ENCODE data around the gene GALNT9. TPM values are rescaled to one million over a fixed set of nuclear protein-coding genes. Genes with fewer than 3 reads are reported as not detected.

The GALNT9 gene
- total RNA-seq, 8 experiments from 2014 or later = 0.40 to 23.8 (median 1.3) TPM

GRCh38 chr12:132205271-132206045 is 123.9 kb downstream of the GALNT9 start:
- no peak overlapping the region for H3K27ac ChIP-seq
- 0 to 37% methylated on average over 12 to 18 of the region's 53 CpGs; no CpG with 5 or more reads in 8 of the 10 experiments for WGBS, 10 experiments
- H3K4me1 ChIP-seq (replicated peaks in 1 of 2) = peaks cover 0 to 7% of the 10 kb centered on the region in 2 donors
- H3K4me3 ChIP-seq = peak overlapping the region in 2 of 5 donors; percentile 2 to 15
- peak; percentile 40 to 89 (median 64) for ATAC-seq (replicated peaks in 6 of 8)
- in situ Hi-C loops (cut with MboI; ENCODE audit: low pct_unique_long_range_greater_than_20kb in 2 of 9, low sequenced_read_pairs in 9 of 9, unreplicated experiment in 9 of 9) = no loop called here

GRCh38 chr12:132204793-132205270 is 124.6 kb downstream of the GALNT9 start:
- peaks cover 0 to 7% of the 10 kb centered on the region in 2 donors for H3K4me1 ChIP-seq (replicated peaks in 1 of 2)
- H3K4me3 ChIP-seq = peak overlapping the region in 2 of 5 donors; percentile 2 to 15
- 0 to 100% (median 28%) methylated on average over 1 to 2 of the region's 20 CpGs; no CpG with 5 or more reads in 7 of the 10 experiments for WGBS, 10 experiments
- peak in 7 of 8 experiments; percentile 16 to 45 (median 21) for ATAC-seq (replicated peaks in 6 of 8)
- in situ Hi-C loops (cut with MboI; ENCODE audit: low pct_unique_long_range_greater_than_20kb in 2 of 9, low sequenced_read_pairs in 9 of 9, unreplicated experiment in 9 of 9) = no loop called here
- H3K27ac ChIP-seq = no peak overlapping the region

DNA sequence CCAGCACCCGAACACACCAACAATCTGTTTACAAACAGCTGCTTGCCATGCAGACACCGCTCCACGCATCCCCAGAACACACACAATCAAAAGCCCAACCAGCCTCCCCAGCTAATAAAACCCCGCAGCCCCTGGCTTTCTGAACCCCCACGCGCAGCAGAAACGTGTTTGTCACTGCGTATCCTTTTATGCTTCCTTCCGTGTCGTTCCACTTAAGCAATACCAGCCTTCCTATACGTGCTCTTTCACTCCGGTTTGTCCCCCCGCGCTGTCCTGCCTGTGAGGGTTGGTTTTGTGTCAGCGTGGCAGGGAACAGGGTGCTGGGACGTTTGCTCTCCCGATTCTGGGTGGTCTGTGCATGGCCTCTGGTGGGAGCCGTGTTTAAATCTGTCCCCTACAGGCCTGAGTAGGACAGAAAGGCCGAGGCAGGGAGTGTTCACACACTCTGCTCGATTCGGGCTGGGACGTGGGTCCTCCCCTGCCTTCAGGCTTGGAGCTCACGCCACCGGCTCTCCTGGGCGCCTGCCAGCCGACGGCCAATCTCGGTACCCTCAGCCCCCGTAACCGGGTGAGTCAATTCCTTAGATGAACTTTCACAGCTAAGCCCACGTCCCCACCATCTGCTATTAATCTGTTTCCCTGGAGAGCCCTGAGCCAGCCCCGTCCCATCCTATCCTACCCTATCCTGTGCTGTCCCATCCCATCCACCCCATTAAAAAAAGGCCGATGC is 125.2 kb downstream of the GALNT9 start:
- H3K4me3 ChIP-seq = no peak overlapping the region
- in situ Hi-C loops (cut with MboI; ENCODE audit: low pct_unique_long_range_greater_than_20kb in 2 of 9, low sequenced_read_pairs in 9 of 9, unreplicated experiment in 9 of 9) = no loop called here
- 3 to 92% (median 51%) methylated on average over 2 to 21 of the region's 33 CpGs; no CpG with 5 or more reads in 3 of the 10 experiments for WGBS, 10 experiments
- peak in 6 of 8 experiments; percentile 12 to 62 (median 28) for ATAC-seq (replicated peaks in 6 of 8)
- no peak overlapping the region for H3K27ac ChIP-seq
- peaks cover 0 to 7% of the 10 kb centered on the region in 2 donors for H3K4me1 ChIP-seq (replicated peaks in 1 of 2)

DNA sequence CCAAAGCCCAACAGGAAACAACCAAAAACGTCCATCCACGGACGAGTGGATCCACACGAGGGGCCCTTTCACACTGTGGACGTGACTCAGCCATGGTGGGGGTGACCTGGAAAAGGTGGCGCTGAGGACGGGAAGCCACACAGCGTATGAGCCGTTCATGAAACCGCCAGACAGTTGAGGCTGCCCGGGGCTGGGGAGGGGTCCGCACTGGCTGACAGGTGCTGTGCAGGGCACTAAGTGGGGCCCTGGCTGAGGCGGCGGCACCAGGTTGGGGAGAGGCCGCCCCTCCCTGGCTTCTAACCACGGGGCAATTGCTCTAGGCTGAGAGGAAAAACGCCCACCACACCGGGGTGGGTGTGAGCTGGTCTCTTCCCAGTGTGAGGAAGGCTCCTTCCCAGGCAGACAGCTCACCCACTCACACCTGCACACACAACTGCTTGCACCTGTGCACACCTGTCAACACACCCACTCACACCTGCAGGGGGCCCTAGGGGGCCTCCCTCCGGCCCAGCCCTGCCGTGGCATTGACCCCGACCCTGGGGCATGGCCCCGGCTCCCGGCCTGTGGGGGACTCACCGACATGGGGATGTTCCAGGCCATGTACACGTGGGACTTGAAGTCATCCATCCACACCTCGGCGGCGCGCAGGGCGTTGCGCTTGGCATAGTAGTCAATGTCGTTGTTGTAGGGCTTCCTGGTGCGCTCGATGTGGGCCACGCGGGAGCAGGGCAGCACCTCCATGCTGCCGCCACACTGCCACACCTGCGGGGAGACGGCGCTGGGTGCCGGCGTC is 126.3 kb downstream of the GALNT9 start:
- in situ Hi-C loops (cut with MboI; ENCODE audit: low pct_unique_long_range_greater_than_20kb in 2 of 9, low sequenced_read_pairs in 9 of 9, unreplicated experiment in 9 of 9) = no loop called here
- Histone ChIP-seq H3K27ac (no peak overlapping the region), H3K4me1 (replicated peaks in 1 of 2) (peaks cover 0 to 7% of the 10 kb centered on the region in 2 donors), H3K4me3 (no peak overlapping the region)
- ATAC-seq (replicated peaks in 6 of 8) = no peak
- WGBS, 10 experiments = 60 to 67% (median 64%) methylated on average over 5 to 10 of the region's 42 CpGs; no CpG with 5 or more reads in 7 of the 10 experiments

GRCh38 chr12:132201391-132202120 is 127.8 kb downstream of the GALNT9 start:
- 60 to 80% (median 70%) methylated on average over 1 to 7 of the region's 23 CpGs; no CpG with 5 or more reads in 6 of the 10 experiments for WGBS, 10 experiments
- in situ Hi-C loops (cut with MboI; ENCODE audit: low pct_unique_long_range_greater_than_20kb in 2 of 9, low sequenced_read_pairs in 9 of 9, unreplicated experiment in 9 of 9) = no loop called here
- H3K27ac ChIP-seq = no peak overlapping the region
- H3K4me3 ChIP-seq = no peak overlapping the region
- H3K4me1 ChIP-seq (replicated peaks in 1 of 2) = peaks cover 0 to 7% of the 10 kb centered on the region in 2 donors
- no peak for ATAC-seq (replicated peaks in 6 of 8)

GRCh38 chr12:132200800-132201199 is 128.6 kb downstream of the GALNT9 start:
- Histone ChIP-seq H3K4me1 (replicated peaks in 1 of 2) (peaks cover 0 to 5% of the 10 kb centered on the region in 2 donors), H3K27ac (no peak overlapping the region), H3K4me3 (no peak overlapping the region)
- no peak for ATAC-seq (replicated peaks in 6 of 8)
- in situ Hi-C loops (cut with MboI; ENCODE audit: low pct_unique_long_range_greater_than_20kb in 2 of 9, low sequenced_read_pairs in 9 of 9, unreplicated experiment in 9 of 9) = no loop called here
- WGBS, 10 experiments = 70 to 100% methylated on average over 1 to 3 of the region's 19 CpGs; no CpG with 5 or more reads in 8 of the 10 experiments

DNA sequence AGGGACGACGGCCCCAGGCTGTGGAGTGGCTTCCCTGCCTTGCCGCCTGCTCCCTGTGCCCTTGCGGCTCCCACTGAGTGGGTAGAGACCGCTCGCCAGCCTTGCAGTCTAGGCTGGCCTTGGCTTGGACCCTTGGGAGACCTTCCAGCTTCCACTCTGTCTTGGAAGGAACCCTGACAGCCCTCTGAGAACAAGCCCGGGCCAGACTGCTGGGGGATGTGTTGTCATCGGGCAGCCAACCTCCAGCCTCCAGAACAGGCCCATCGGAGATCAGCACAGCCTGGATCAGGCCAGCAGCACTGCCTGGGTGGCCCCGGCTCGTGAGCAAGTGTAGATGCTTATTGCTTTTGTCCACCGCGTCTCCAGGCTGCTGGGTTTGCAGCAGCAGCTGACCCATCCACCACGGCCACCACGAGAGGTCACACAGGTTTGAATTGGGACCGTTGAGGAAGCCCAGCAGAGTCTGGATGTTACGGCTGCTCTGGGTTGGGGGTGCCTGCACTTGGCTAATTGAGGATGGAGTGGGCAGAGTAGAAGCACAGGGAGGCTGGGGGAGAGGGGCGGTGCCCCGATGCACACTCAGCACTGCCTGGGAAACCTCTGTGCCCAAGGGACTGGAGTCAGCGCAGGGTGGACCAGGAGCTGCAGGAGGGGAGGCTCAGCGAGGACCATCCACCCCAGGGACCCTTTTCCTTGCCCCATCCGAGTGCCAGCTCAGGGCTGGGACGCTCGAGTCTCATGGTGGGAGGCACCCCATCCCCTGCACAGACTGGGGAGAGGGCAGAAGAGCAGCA is 129.7 kb downstream of the GALNT9 start:
- 52 to 66% (median 58%) methylated on average over 3 to 9 of the region's 24 CpGs; no CpG with 5 or more reads in 6 of the 10 experiments for WGBS, 10 experiments
- Histone ChIP-seq H3K27ac (no peak overlapping the region), H3K4me3 (no peak overlapping the region), H3K4me1 (replicated peaks in 1 of 2) (no peaks in the 10 kb centered on the region)
- no peak for ATAC-seq (replicated peaks in 6 of 8)
- in situ Hi-C loops (cut with MboI; ENCODE audit: low pct_unique_long_range_greater_than_20kb in 2 of 9, low sequenced_read_pairs in 9 of 9, unreplicated experiment in 9 of 9) = no loop called here

DNA sequence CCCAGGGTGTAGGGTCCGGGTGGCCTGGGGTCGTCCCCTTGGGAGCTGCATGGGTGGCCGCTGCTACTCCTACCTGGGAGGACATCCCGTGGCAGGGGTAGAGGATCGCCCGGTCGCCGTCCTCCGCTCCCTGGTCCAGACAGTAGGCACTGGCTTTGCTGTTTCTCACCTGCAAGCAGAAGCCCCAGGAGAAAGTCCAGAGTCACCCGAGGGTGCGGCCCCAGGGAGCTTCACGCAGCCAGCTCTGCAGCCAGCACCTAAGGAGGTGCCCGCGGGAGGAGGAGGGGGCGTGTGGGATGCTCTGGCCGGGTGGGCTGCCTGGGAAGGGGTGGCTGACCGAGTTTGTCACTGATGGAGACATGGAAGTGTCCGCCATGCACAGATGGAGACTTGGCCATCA is 130.3 kb downstream of the GALNT9 start:
- Histone ChIP-seq H3K4me3 (no peak overlapping the region), H3K27ac (no peak overlapping the region), H3K4me1 (replicated peaks in 1 of 2) (no peaks in the 10 kb centered on the region)
- no peak for ATAC-seq (replicated peaks in 6 of 8)
- 74 to 98% (median 80%) methylated on average over 1 to 9 of the region's 18 CpGs; no CpG with 5 or more reads in 7 of the 10 experiments for whole genome bisulfite sequencing, 10 experiments
- in situ Hi-C loops (cut with MboI; ENCODE audit: low pct_unique_long_range_greater_than_20kb in 2 of 9, low sequenced_read_pairs in 9 of 9, unreplicated experiment in 9 of 9) = no loop called here

- in situ Hi-C loops (cut with MboI; ENCODE audit: low pct_unique_long_range_greater_than_20kb in 2 of 9, low sequenced_read_pairs in 9 of 9, unreplicated experiment in 9 of 9) = no loop called here
- whole genome bisulfite sequencing, 10 experiments = 50 to 100% (median 100%) methylated on average over 1 to 2 of the region's 44 CpGs; no CpG with 5 or more reads in 5 of the 10 experiments
- ATAC-seq (replicated peaks in 6 of 8) = peak in 2 of 8 experiments; percentile 18 to 19
Measured at GRCh38 chr12:132197581-132198354, 131.6 kb downstream of the GALNT9 start.

GRCh38 chr12:132196873-132197390 is 132.5 kb downstream of the GALNT9 start:
- no peak overlapping the region for H3K27ac ChIP-seq
- whole genome bisulfite sequencing, 10 experiments = 60 to 80% (median 65%) methylated on average over 2 to 3 of the region's 22 CpGs; no CpG with 5 or more reads in 7 of the 10 experiments
- in situ Hi-C loops (cut with MboI; ENCODE audit: low pct_unique_long_range_greater_than_20kb in 2 of 9, low sequenced_read_pairs in 9 of 9, unreplicated experiment in 9 of 9) = no loop called here

More at GRCh38 chr12:132197581-132198354, 131.6 kb downstream of the GALNT9 start:
- no peak overlapping the region for H3K4me3 ChIP-seq
- H3K27ac ChIP-seq = no peak overlapping the region
- no peaks in the 10 kb centered on the region for H3K4me1 ChIP-seq (replicated peaks in 1 of 2)

More at GRCh38 chr12:132196873-132197390, 132.5 kb downstream of the GALNT9 start:
- no peak for ATAC-seq (replicated peaks in 6 of 8)
- H3K4me3 ChIP-seq = no peak overlapping the region
- H3K4me1 ChIP-seq (replicated peaks in 1 of 2) = no peaks in the 10 kb centered on the region
